Measurements from ENCODE around the gene PF4V1.

DNA sequence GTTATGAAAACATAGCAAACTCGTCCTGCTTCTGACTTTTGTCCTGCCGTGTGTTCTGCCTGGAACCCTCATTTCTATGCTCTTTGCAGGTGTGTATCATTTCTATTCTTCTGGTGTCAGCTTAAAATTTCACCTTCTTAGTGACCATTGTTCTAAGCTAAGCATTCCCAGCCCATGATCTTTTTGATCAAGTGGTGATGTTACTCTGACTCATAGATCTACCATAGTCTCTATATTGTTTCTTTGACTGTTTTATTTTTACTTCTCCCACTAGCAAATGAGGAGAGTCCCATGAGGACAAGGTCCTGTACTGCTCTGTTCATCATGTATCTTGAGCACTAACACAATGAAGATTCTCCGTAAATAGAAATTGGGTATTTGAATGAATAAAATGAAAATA is 30.7 kb upstream of the PF4V1 start:
- TF ChIP-seq, protein P1, sequence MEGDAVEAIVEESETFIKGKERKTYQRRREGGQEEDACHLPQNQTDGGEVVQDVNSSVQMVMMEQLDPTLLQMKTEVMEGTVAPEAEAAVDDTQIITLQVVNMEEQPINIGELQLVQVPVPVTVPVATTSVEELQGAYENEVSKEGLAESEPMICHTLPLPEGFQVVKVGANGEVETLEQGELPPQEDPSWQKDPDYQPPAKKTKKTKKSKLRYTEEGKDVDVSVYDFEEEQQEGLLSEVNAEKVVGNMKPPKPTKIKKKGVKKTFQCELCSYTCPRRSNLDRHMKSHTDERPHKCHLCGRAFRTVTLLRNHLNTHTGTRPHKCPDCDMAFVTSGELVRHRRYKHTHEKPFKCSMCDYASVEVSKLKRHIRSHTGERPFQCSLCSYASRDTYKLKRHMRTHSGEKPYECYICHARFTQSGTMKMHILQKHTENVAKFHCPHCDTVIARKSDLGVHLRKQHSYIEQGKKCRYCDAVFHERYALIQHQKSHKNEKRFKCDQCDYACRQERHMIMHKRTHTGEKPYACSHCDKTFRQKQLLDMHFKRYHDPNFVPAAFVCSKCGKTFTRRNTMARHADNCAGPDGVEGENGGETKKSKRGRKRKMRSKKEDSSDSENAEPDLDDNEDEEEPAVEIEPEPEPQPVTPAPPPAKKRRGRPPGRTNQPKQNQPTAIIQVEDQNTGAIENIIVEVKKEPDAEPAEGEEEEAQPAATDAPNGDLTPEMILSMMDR (IDR thresholded peaks at IDR 0.05; ENCODE audit: low read length) = no peak
- TF ChIP-seq EZH2 (optimal IDR thresholded peaks at IDR 0.05; ENCODE audit: low read depth, low read length) = no peak
- no peak for TF ChIP-seq EZH2phosphoT487 (IDR thresholded peaks at IDR 0.05; ENCODE audit: low read length)

All from MM.1S (cell line).